Myocyte (in vitro differentiated cells): ENCODE data around the gene PTGDS. TPM values are rescaled to one million over a fixed set of nuclear protein-coding genes. Genes with fewer than 3 reads are reported as not detected.

Experiments used
- DNase-seq: peaks from one replicate; pipeline ENCODE4 v3.0.0-alpha.2; 2012; ENCODE audit warnings: low read depth
- polyA plus RNA-seq: library from polyadenylated mRNA; unstranded; fragments of >200 nt; gene quantifications from one replicate; pipeline ENCODE4 v1.2.1, GENCODE V29; 2012; ENCODE audit warnings: missing spikeins
- total RNA-seq: library from RNA; depleted of rRNA; stranded (reverse); fragments of >200 nt; gene quantifications from 2 replicates; pipeline ENCODE4 v1.2.3, GENCODE V29; 2014

The PTGDS gene
- total RNA-seq = 126 and 177 TPM in 2 replicates
- polyA plus RNA-seq = 590 TPM

DNA sequence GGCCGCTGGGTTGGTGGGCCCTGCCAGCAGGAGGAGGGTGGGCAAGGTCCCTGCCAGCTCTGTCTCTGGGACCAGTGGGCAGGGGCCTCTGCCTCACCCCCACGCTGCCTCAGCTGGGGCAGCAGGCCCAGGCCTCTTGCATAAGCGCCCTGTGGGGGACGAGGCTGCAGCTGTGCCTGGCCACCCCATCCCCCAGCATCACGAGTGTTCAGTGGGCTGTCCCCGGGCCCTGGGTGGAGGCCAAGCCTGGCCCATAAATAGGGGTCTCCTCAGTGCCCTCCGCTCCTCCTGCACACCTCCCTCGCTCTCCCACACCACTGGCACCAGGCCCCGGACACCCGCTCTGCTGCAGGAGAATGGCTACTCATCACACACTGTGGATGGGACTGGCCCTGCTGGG, at the start of gene PTGDS:
Gene PTGDS, plus strand, starts transcription at position 282 of the 400 bp plus-strand sequence. Its CDS starts 75 bp downstream, at position 357.
- DNase-seq = peak; percentile 76

DNA sequence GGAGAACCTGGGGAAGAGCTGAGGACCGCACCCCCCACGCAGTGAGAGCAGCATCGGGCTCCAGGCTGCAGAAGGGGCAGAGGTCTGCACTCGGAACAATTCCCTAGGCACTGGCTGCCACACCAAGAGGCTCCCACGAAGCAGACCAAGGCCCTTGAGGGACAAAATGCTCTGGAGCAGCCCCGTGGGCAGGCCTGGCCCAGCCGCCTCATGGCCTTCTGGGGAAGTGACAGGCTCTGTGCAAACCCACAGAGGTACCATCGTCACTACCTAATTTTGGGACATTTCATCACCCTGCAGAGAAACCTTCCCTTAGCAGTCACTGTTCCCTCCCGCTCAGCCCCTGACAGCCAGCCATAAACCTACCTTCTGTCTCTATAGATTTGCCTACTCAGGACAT, 48.7 kb upstream of the PTGDS start:
- DNase-seq = peak; percentile 73

DNA sequence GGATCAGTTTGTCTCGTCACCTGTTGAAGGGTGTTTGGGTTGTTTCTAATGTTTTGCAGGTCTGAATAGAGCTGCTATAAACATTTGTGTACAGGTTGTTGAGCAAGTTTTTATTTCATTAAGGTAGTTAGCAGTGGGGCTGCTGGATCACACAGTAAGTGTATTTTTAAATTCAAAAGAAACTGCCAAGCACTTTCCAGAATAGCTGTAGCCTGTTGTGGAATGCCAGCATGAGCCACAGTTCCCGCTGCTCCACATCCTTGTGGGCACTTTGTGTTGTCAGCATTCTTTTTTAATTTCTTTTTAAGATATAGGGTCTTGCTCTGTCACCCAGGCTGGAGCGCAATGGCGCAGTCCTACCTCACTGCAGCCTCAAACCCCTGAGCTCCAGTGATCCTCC, 47.3 kb upstream of the PTGDS start:
- DNase-seq = peak; percentile 25

DNA sequence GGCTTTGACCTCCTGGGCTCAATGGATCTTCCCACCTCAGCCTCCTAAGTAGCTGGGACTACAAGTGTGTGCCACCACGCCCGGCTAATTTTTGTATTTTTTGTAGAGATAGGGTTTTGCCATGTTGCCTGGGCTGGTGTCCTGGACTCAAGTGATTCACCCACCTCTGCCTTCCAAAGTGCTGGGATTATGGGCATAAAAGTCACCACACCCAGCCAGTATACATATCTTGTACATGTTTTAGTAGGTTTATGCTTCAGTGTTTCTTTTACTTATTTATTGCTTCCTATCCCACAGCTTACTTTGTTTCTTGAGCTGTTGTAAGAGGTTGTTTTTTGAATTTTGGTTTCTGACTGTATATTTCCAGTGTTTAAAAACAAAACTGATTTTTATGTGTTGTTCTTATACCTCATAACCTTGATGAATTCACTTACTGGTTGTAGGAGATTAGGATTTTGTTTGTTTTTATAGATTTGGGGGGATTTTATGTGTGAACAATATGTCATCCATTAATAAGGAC, 45.6 kb upstream of the PTGDS start:
- no peak for DNase-seq

DNA sequence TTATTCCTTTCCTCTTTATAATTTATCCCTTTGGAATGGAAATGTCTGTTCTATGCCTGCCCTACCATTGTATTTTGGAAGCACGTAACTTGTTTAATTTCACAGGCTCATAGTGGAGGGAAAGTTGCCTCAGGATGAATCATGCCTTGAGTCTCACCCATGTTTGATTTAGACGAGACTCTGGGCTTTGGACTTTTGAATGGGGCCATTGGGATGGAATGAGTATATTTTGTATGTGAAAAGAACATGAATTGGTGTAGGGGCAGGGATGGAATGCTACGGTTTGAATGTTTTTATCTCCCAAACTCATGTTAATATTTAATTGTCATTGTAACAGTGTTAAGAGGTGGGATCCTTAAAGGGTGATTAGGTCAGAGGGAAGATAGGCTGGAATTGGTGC, 43.0 kb upstream of the PTGDS start:
- no peak for DNase-seq

DNA sequence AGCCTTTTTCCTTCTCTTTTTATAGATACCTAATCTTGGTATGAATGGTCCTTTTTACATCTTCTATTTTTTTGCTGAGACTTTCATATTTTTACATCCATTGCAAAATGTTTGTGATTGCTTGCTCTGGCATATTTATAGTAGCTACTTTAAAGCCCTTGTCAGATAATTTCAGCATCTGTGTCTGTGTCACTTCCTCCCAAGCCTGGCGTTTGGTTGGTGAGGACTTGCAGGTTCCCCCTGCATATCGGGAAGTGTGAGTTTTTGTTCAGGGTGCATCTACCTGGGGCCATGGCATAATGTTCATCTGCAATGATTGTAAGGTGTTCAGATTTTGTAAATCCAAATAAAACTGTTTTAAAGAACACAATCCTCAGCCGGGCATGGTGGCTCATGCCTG, 41.7 kb upstream of the PTGDS start:
- no peak for DNase-seq

DNA sequence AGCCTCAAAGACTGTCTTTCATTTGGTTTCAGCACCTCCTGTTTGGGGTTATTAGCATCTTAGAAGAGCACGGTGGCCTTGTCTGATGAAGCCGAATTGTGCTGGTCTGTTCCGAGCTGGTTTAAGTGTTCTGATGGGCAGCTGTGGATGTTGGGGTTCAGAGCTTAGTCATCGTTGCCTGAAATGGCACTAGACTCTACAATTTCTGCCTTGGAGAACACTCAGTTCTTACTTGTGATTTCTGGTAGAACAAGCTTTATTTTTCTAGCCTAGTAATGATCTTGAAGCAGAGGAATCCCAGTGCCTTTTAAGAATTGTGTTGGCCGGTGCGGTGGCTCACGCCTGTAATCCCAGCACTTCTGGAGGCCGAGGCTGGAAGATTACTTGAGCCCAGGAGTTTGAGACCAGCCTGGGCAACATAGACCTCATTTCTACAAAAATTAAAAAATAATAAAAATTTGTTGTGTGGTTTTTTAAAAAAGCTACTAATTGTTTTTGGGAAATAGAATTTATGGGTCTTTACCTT, 40.6 kb upstream of the PTGDS start:
- DNase-seq = peak; percentile 30

DNA sequence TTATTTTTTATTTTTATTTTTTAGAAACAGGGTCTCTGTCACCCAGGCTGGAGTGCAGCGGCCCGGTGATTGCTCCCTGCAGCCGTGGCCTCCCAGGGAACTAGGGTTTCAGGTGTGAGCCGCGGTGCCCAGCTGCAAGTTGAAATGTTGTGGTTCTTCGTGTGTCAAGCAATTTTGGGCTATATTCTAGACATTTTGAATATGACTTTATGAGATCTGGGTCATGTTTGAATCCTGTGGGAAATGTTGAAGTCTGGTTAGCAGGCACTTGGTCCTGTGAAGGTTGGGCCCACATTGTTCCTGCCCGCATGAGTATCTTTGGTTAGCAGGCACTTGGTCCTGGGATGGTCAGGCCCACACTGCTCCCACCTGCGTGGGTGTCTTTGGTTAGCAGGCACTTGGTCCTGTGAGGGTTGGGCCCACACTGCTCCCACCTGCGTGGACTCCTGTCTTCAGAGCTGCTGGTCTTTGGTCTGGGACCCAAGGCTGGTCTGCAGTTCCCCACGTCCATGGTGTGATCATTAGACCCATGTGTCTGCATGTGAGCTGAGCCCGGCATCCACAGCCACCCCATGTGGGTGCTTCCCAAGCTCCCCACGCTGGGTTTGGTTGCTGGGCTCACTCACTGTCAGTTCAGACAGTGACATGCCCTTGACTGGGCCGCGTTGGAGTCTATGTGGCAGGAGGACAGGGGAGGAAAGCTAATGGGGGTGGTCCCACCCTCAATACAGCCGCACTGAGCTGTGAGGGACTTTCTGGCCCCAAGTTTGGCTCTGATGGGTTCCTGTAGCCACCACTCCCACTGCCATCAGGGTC, 39.9 kb upstream of the PTGDS start:
- DNase-seq = no peak

DNA sequence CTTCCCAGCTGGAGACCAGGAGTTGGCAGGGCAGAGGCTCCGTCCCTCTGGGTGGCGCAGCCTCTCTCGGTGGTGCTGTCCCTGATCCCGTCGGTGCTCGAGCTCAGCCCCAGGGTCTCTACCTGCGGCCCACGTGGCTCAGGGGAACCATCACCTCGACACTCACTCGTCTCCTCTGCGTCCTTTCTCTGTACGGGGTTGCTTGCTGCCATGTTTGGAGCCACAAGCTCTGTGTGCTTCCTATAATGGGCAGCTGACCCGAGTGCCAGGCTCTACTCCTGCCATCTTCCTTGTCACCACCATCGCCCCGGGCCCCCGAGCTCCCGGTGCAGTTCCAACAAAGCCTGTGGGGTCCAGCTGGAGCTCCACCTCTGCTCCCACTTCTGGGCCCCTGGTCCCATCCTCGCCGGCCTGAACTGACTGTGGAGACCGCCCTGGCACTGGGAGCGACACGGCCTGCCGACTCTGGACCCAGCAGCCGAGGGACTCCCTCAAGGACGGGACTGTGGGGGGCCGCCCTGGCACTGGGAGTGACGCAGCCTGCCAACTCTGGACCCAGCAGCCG, 37.8 kb upstream of the PTGDS start:
- DNase-seq = no peak

DNA sequence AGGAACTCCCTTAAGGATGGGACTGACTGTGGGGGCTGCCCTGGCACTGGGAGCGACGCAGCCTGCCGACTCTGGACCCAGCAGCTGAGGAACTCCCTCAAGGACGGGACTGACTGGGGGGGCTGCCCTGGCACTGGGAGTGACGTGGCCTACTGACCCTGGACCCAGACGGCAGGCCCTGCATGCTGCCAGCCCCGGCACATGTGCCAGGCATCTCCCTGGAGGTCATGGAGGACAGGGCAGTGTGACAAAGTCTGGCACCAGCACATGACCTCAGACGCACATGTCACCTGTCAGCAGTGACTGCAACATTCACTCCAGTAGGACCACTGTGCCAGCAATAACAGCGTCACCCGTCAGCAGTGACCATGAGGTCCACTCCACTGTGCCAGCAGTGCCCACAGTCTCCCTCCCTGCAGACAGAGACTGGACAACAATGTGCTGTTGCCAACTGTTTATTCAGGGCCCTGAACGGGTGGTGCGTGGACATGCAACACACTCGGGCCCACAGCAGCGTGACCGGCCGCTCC, 37.2 kb upstream of the PTGDS start:
- peak; percentile 26 for DNase-seq

DNA sequence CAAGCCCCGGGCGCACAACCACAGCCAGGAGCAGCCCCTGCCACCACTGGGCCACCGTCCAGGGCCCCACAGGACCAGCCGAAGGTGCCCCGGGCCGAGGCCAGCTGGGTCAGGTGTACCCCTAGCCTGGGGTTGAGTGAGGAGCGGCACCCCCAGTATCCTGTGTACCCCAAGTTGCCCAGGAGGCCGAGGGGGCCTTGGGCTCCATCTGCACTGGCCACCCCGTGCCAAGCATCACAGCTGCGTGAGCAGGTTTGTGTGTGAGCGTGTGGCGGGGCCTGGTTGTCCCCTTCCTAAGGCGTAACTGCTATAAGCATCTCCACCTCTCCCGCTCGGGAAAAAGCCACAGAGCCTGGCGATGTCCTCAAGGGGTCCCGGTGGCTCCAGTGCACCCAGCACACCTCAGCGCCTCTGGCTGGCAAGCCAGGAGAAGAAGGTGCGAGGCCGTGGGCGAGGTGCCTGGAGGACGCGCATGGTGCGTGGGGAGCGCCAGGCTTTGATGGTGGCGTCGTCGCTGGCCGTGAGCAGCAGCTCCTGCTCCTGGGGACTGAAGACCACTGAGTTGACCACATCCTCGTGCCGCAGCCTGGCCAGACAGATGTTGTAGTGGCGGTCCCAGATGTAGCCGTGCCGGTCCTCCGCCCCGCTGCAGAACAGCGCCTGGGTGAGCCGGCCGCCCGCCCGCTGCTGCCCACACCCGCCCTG, 36.6 kb upstream of the PTGDS start:
- DNase-seq = no peak

DNA sequence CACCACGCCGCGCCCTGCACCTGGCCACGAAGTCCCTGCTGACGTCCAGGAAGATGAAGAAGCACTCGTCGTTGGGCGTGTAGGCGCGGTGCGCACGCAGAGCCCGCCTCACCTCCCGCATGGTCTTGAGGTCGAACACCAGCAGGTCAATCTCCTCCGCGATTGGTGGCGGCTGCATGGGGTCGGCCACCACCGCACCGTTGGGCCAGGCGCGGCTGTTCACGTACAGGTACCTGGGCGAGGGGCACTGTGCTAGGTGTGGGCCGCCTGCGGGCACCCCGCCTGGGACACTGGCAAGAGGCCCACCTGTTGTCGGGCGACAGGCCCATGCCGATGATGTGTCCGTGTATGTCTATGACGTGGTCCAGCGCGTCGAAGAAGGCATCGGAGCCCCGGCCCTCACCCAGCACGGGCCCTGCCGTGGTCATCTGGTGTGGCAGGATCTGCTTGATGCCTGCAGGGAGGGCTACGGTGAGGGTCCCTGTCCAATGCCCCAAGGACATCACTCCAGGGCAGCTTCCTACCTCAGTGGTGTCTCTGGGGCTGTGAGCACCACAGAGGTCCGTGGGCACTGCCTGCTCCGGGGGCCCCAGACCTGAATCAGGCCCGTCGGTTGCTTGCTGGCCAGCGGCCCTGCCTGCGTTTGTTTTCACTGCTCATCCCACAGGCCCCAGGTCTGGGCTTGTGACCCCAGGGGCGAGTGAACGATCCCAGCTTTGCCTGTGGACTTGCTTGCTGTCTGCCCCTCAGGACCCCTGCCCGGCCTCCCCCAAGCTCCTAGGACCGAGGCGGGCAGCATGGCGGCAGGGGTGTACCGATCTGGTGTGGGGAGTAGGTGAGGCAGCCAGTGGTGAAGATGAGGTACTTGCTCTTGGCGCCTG, 35.8 kb upstream of the PTGDS start:
- DNase-seq = no peak

DNA sequence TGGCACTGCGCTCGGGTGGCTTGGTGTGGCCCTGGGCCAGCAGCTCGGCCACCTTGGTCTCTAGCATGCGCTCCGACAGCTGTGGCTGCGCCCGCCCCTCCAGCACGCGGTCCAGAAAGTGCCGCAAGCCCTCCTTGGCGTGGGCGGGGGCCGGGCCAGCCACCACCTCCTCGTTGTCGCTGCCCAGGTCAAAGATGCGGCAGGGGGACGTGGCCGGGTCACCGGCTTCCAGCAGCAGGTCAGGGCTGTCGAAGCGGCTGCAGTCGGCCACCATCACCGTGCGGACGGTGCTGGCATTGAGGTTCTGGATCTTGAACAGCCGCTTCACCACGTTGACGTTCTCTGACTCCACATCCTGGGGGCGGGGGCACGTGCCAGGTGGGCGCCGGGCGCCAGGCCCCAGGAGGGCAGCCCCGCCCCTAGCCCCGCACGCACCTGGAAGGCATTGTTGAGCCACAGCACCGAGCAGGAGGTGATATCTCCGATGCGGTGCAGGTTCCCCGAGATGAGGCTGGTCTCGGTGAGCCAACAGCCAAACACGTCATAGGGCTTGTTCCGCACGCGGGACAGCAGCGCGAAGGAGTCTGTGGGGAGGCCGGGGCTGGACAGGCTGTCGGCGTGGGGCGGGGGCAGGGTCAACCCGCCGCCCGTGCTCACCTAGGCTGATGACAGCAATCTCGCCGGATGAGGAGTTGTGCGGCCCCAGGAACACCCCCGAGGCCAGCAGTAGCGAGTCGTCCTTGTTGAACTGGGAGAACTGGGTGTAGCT, 35.0 kb upstream of the PTGDS start:
- no peak for DNase-seq

DNA sequence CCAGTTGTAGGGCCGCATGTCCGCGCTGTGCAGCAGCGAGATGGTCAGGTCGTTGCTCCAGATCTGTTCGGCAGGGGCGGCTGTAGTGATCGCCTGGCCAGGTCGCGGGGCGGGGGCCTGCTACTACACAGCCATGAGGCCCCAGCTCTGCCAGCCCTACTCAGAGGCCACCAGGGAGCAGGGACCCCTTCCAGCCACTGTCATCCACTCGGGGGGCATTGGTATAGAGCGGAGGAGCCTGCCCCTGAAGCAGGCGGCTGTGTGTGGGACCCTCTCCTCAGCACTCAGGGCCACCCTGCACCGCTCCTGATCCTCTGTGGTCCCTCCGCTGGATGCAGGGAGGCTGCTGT, 34.4 kb upstream of the PTGDS start:
- no peak for DNase-seq

DNA sequence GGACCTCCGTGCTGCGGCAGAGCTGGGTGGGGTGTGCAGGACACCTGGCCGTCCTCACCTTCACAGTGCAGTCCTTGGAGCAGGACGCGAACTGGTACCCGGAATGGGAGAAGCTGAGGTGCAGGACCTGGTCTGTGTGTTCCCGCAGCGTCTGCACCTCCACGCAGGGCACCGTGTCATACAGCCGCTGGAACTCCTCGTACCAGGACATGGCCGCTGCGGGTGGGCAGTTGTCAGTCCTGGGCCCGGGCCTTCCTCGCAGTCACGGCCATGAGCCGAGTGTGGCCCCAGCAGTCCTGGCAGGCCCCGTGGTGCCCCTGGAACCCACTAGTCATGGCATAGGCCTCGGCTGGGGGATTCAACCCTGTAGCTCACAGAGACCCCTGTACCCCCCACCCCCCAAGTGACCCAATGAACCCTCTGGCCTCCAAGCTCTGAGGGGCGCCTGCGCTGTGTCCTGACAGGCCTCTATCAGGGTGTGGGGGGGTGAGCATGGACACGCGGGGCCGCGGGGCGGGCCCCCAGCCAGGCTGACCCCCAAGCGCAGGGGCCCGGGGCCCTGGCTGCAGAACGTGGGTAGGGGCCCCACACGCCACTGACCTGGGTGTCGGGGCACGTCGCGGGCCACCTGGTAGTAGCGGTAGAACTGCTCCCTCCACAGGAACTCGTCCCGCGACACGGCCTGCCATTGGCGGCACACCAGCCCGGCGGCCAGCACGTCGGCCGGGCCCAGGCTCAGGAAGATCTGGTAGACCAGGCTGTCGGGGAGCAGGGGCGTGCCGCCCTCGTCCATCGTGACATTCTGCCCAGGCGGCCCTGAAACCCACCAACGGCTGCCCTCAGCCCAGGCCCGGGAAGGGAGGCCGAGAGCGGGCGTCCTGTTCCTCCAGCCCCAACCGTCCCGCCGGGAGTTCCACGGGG, 33.8 kb upstream of the PTGDS start:
- no peak for DNase-seq

DNA sequence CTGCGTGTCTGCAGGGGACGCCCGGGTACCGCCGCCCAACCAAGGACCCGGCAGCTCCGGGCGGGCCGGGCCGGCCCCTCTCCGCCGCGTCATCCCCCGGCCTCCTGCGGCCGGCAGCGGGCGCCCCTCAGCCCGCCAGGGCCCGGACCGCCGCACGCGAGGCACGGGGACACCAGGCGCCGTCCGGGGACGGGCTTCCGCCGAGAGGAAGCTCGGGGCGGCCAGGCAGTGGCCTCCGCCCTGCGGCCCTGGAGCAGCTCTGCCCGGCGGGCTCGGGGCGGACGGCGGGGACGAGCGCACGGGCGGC, 33.1 kb upstream of the PTGDS start:
- DNase-seq = peak; percentile 70

DNA sequence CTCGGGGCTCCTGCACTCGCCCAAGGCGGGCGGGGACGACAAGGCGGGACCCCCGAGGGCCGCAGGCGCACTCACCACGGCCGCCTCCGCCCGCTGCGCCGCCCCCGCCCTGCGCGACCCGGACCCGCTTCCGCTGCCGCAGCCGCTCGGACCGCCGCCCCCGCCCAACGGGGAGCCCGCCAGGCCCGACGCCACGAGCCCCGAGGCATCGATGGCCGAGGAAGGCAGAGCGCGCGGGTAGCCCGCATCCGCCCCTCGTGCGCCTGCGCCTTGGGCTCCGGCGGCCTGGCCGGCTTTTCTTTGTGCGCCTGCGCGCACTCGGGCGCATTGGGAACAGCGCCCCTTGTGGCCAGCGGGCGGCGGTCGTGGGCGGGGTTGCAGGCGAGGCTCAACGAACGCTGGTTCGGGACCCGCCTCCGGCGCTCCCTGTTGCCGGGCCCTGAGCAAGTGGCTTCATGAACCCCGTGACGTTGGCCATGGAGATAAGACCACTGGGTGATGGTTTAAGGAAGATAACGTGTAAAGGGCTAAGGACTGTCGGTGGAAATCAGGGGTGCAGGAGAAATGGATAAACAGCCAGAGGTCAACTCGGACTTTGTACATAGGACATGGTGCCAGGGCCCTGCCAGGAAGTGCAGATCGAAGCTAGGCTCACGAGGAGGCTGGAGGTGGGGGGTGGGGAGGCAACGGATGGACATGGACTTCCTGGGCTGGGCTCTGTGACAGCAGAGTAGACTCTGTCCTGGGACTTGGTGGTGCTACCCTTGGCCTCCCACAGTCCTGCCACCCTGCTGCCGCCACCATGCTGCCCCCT, 32.6 kb upstream of the PTGDS start, which contains the start of the genes C8G and FBXW5:
Gene C8G, plus strand, starts transcription at position 725 of the 814 bp plus-strand sequence. Its CDS starts 78 bp downstream, at position 803.
Gene FBXW5, minus strand, starts transcription at position 220 of the 814 bp plus-strand sequence. CDS start 655 bp downstream, outside the sequence.
- DNase-seq = peak; percentile 95
